Calu3 (cell line): ENCODE measurements around the gene SYPL1. TPM values are rescaled to one million over a fixed set of nuclear protein-coding genes. Genes with fewer than 3 reads are reported as not detected.

Experiments used
- BruUV-seq: library from RNA; stranded (reverse); fragments of 400-500 nt; replicated peaks from 2 replicates; lab custom pipeline; 2021; lab: Mats Ljungman, UMichigan
- CTCF ChIA-PET: fragments of 300-600 bp; sonication (Branson Sonifier 250); formaldehyde crosslinking; loops from one replicate; lab custom pipeline; 2022; ENCODE audit warnings: antibody characterized with exemption; lab: Charles Lee
- DNase-seq: peaks from one replicate; pipeline ENCODE4 v3.0.0; 2022
- H3K27ac Mint-ChIP-seq: one replicate; pipeline ENCODE4 v1.8.0; 2022; ENCODE audit warnings: mixed read lengths; ENCODE audit not compliant: unreplicated experiment
- H3K27me3 Mint-ChIP-seq: one replicate; pipeline ENCODE4 v1.8.0; 2022; ENCODE audit warnings: mixed read lengths; ENCODE audit not compliant: unreplicated experiment
- H3K36me3 Mint-ChIP-seq: one replicate; pipeline ENCODE4 v1.8.0; 2022; ENCODE audit warnings: mild to moderate bottlenecking, moderate library complexity, mixed read lengths; ENCODE audit not compliant: insufficient read depth, unreplicated experiment
- H3K4me1 Mint-ChIP-seq: one replicate; pipeline ENCODE4 v1.8.0; 2022; ENCODE audit warnings: mild to moderate bottlenecking, low read depth, mixed read lengths; ENCODE audit not compliant: unreplicated experiment
- H3K4me3 Mint-ChIP-seq: one replicate; pipeline ENCODE4 v1.8.0; 2022; ENCODE audit warnings: mild to moderate bottlenecking, low read depth, moderate library complexity, mixed read lengths; ENCODE audit not compliant: unreplicated experiment
- H3K9me3 Mint-ChIP-seq: one replicate; pipeline ENCODE4 v1.8.0; 2022; ENCODE audit warnings: low read depth, mixed read lengths; ENCODE audit not compliant: unreplicated experiment
- CTCF ChIP-seq: fragments of 200-600 bp; IDR thresholded peaks from one replicate; pipeline ENCODE4 v1.8.0; 2022; ENCODE audit warnings: antibody characterized with exemption; ENCODE audit not compliant: unreplicated experiment
- intact Hi-C: fragments of 100-400 bp; cut with micrococcal nuclease; formaldehyde crosslinking; loops from one replicate; pipeline ENCODE4 v1.10.0; 2022; ENCODE audit not compliant: unreplicated experiment
- total RNA-seq: library from RNA; stranded (reverse); gene quantifications from 2 replicates; pipeline ENCODE4 v1.2.3, GENCODE V29; 2022

SYPL1 gene
- total RNA-seq, 1 experiment from 2014 or later, result 88.3 TPM

DNA sequence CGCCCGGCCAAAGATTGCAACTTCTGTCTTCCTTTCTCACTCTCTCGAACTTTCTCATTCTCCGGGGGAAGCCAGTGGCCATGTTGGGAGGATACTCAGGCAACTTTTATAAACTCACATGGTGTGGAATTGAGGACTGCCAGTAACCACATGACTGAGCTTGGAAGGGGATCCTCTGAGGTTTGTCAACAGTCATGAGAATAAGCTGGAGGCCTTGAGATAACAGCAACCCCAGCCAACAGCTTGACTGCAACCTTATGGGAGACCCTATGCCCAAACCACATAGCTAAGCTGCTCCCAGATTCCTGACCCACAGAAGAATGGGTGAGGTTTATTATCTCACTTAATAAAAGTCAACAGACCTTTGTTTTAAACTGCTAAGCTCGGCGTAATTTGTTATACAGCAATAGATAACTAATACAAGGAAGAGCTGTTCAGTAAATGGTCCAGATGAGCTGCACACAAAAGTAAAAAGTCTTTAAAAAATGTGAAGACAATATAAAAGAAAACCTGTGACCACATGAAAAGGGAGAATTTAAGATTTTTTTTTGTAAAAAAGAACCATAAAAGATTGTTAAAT, 9.6 kb downstream of the SYPL1 start:
- intact Hi-C loops, result no loop called here
- Mint-ChIP-seq H3K27me3 (no peaks in the 10 kb centered on the region), H3K4me1 (peaks cover 43% of the 10 kb centered on the region), H3K36me3 (no peaks in the 10 kb centered on the region), H3K9me3 (no peaks in the 10 kb centered on the region), H3K27ac (no peak overlapping the region), H3K4me3 (no peak overlapping the region)
- BruUV-seq, result no TSS peak
- TF ChIP-seq CTCF, result no peak
- CTCF ChIA-PET, result interaction anchor here (0.7 to 1.0 kb wide), 2 partner anchors 9 to 775 kb away, joined by 4 read pairs; partner anchors contain the start of gene SYPL1
- DNase-seq, result no peak

DNA sequence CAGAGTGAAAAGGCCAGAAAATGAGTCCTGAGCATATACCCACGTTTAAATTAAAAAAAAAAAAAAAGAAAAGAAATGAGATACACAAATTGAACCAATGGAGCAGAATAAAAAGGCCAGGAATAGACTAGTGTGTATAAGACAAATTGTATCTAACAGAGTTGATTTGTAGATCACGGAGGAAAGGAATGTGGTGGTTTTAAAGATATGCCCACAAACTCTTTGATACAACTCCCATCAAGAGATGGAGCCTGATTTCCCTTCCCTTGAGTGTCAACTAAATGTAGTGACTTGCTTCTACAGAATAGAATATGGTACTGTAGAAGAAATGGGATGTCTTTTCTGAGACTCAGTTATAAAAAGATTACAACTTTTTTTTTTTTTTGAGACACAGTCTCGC, 10.4 kb downstream of the SYPL1 start:
- Mint-ChIP-seq H3K36me3 (no peaks in the 10 kb centered on the region), H3K27me3 (no peaks in the 10 kb centered on the region), H3K9me3 (no peaks in the 10 kb centered on the region), H3K27ac (no peak overlapping the region), H3K4me1 (peaks cover 43% of the 10 kb centered on the region), H3K4me3 (no peak overlapping the region)
- intact Hi-C loops, result no loop called here
- DNase-seq, result no peak
- CTCF ChIA-PET, result interaction anchor here (0.7 kb wide), 1 partner anchor 774 kb away, joined by 4 read pairs; no protein-coding TSS in a partner anchor
- TF ChIP-seq CTCF, result no peak
- no TSS peak for BruUV-seq

DNA sequence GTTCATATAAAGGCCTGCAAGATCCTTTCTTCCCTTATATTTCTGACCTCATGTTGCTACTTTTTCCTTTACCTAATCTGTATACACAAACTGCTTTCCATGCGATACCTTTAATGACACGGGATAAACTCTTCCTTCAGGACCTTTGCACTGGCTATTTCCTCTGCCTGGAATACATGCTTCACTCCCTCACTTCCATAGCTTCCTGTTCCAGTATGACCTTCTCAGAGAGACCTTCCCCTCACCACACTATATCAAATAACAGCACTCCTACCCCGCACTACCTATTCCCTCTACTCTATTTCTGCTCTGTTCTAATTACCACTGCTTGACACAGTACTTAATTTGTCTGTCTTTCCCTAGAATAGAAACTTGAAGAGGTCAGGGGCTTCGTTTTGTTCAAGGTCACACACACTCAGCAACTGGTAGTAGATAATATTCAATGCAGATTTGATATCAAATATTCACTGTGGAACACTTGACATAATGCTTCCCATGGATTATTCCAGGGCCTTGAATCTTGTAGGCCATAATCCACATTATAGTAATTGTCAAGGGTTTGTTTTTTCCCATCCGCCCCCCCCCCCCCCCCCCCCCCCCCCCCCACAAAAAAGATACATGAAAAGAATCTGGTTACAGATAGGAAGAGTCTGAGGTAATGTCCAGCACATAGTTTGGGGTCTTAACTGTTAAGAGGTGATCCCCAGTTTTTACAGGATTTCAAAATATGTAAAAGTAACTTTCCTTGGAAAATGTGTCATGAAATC, 11.1 kb downstream of the SYPL1 start:
- no peaks in the 10 kb centered on the region for H3K27me3 Mint-ChIP-seq
- H3K36me3 Mint-ChIP-seq, result no peaks in the 10 kb centered on the region
- intact Hi-C loops, result no loop called here
- BruUV-seq, result no TSS peak
- CTCF ChIA-PET, result interaction anchor here (0.6 kb wide), 1 partner anchor 20 kb away, joined by 3 read pairs; no protein-coding TSS in a partner anchor
- DNase-seq, result no peak
- TF ChIP-seq CTCF, result no peak
- no peaks in the 10 kb centered on the region for H3K9me3 Mint-ChIP-seq
- peaks cover 43% of the 10 kb centered on the region for H3K4me1 Mint-ChIP-seq
- H3K27ac Mint-ChIP-seq, result no peak overlapping the region
- no peak overlapping the region for H3K4me3 Mint-ChIP-seq

DNA sequence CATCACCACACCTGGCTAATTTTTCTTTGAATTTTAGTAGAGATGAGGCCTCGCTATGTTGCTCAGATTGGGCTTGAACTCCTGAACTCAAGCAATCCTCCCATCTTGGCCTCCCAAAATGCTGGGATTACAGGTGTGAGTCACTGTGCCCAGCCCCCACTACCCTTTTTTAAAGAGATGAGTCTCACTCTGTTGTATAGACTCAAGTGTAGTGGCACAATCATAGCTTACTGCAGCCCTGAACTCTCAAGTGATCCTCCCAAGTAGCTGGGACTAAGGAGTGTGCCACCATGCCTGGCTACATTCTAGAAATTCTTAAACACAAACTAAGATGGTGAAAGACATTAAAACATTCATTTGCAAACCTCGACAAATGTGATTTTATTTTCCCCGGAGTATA, 12.6 kb downstream of the SYPL1 start:
- no peak for DNase-seq
- H3K9me3 Mint-ChIP-seq, result no peaks in the 10 kb centered on the region
- no peaks in the 10 kb centered on the region for H3K27me3 Mint-ChIP-seq
- H3K36me3 Mint-ChIP-seq, result no peaks in the 10 kb centered on the region
- intact Hi-C loops, result no loop called here
- peaks cover 43% of the 10 kb centered on the region for H3K4me1 Mint-ChIP-seq
- BruUV-seq, result no TSS peak
- H3K4me3 Mint-ChIP-seq, result no peak overlapping the region
- no peak for TF ChIP-seq CTCF
- CTCF ChIA-PET, result no interaction called here
- no peak overlapping the region for H3K27ac Mint-ChIP-seq
